Measurements from ENCODE around the gene NDNF. TPM values are rescaled to one million over a fixed set of nuclear protein-coding genes. Genes with fewer than 3 reads are reported as not detected.

NDNF gene
- total and polyA plus RNA-seq, 9 of the 15 experiments (the other 6 are each of a cell fraction or from before 2014, with no cell fraction given), result not detected

- no peak for TF ChIP-seq FOXJ2 (tag; IDR thresholded peaks at IDR 0.05)
Observed at GRCh38 chr4:121069430-121069829, 2.9 kb downstream of the NDNF start (continued).

GRCh38 chr4:121064482-121064881 lies 7.9 kb downstream of the NDNF start:
- in situ Hi-C loops (cut with MboI), result no loop called here
- Histone ChIP-seq H3K36me3 (ENCODE audit: control insufficient read depth, insufficient read depth, low read length) (no peaks in the 10 kb centered on the region), H3K9me3 (replicated peaks; ENCODE audit: control insufficient read depth, insufficient read depth, low read depth, low read length) (no peaks in the 10 kb centered on the region), H2AFZ (ENCODE audit: low read depth, low read length) (no peak overlapping the region), H4K20me1 (replicated peaks; ENCODE audit: control insufficient read depth, insufficient read depth, low read length) (no peaks in the 10 kb centered on the region), H3K27me3 (ENCODE audit: control insufficient read depth in 2 of 2, insufficient read depth in 2 of 2, low read length in 2 of 2) (no peaks in the 10 kb centered on the region), H3K79me2 (ENCODE audit: control insufficient read depth, insufficient read depth, low read length) (no peaks in the 10 kb centered on the region), H3K9me1 (ENCODE audit: control insufficient read depth, insufficient read depth, low read length) (no peaks in the 10 kb centered on the region), H3K27ac (ENCODE audit: extremely low read depth, low read depth, low read length) (no peak overlapping the region), H3K9ac (ENCODE audit: insufficient read depth in 1 of 2, low read depth in 2 of 2, low read length in 2 of 2) (no peak overlapping the region), H3K4me3 (no peak overlapping the region), H3K4me2 (ENCODE audit: insufficient read depth, low read length) (no peak overlapping the region), H3K4me1 (replicated peaks in 1 of 2; ENCODE audit: control insufficient read depth in 2 of 2, insufficient read depth in 2 of 2, low read length in 2 of 2) (no peaks in the 10 kb centered on the region)
- intact Hi-C loops (cut with micrococcal nuclease), result no loop called here
- CTCF ChIA-PET (ENCODE audit: low intra/inter-chr PET ratio), result no interaction called here
- BruUV-seq (replicated peaks), result no TSS peak
- POLR2A ChIA-PET, result no interaction called here
- 0% methylated on average over 3 of the region's 3 CpGs for WGBS (ENCODE audit: insufficient coverage, low coverage, missing lambda C conversion rate)
- no peak for FAIRE-seq
- no peak for ATAC-seq
- DNase-seq (ENCODE audit: extremely low read depth in 1 of 4, low spot score in 3 of 4), result no peak
- no peak for TF ChIP-seq NR3C1 (CRISPR knock-in tag; IDR thresholded peaks at IDR 0.05)
- no peak for TF ChIP-seq HMG20B (CRISPR knock-in tag; IDR thresholded peaks at IDR 0.05)
- TF ChIP-seq TSHZ1 (CRISPR knock-in tag; IDR thresholded peaks at IDR 0.05), result no peak
- no peak for TF ChIP-seq ZNF280B (CRISPR knock-in tag; IDR thresholded peaks at IDR 0.05)
- TF ChIP-seq IFI16 (CRISPR knock-in tag; IDR thresholded peaks at IDR 0.05), result no peak
- TF ChIP-seq RB1 (IDR thresholded peaks at IDR 0.05; ENCODE audit: low read depth), result no peak
- no peak for TF ChIP-seq COPS2 (conservative IDR thresholded peaks at IDR 0.05)
- TF ChIP-seq CREB3 (tag; conservative IDR thresholded peaks at IDR 0.05; ENCODE audit: low read depth), result no peak
- no peak for TF ChIP-seq MBD1 (CRISPR knock-in tag; IDR thresholded peaks at IDR 0.05)
- TF ChIP-seq XRCC5 (IDR thresholded peaks at IDR 0.05; ENCODE audit: low read depth, low read length), result no peak
- TF ChIP-seq CREB1 (IDR thresholded peaks at IDR 0.05), result no peak
- TF ChIP-seq CREB1 (CRISPR knock-in tag; IDR thresholded peaks at IDR 0.05), result no peak
- no peak for TF ChIP-seq E2F1 (CRISPR knock-in tag; IDR thresholded peaks at IDR 0.05)

Data from K562 (cell line).